Duodenal mucosa (tissue), 2 donors: Measurements from ENCODE around the gene RXFP1.

Experiments used
- H3K27ac ChIP-seq: one replicate; pipeline ENCODE4 v1.7.0; 2013; ENCODE audit warnings: low read depth, low read length
- H3K27me3 ChIP-seq, 2 donors: one replicate each; pipeline ENCODE4 v1.7.0; 2013; ENCODE audit warnings: low read length in 2 of 2, control low read depth in 1 of 2; ENCODE audit not compliant: insufficient read depth in 2 of 2, control insufficient read depth in 1 of 2
- H3K36me3 ChIP-seq, 2 donors: one replicate each; pipeline ENCODE4 v1.7.0; 2013; ENCODE audit warnings: low read length in 2 of 2, control low read depth in 1 of 2; ENCODE audit not compliant: insufficient read depth in 2 of 2, control insufficient read depth in 1 of 2
- H3K4me1 ChIP-seq, 2 donors: one replicate each; pipeline ENCODE4 v1.7.0; 2013; ENCODE audit warnings: low read length in 2 of 2, control low read depth in 1 of 2; ENCODE audit not compliant: insufficient read depth in 2 of 2, control insufficient read depth in 1 of 2
- H3K4me3 ChIP-seq, 2 donors: one replicate each; pipeline ENCODE4 v1.7.0; 2013; ENCODE audit warnings: low read length in 2 of 2, low read depth in 1 of 2
- H3K9ac ChIP-seq, 2 donors: one replicate each; pipeline ENCODE4 v1.7.0; 2013; ENCODE audit warnings: low read length in 2 of 2, low read depth in 1 of 2
- H3K9me3 ChIP-seq, 2 donors: one replicate each; pipeline ENCODE4 v1.7.0; 2013; ENCODE audit warnings: low read length in 2 of 2, control low read depth in 1 of 2; ENCODE audit not compliant: control insufficient read depth in 1 of 2

RXFP1 gene

DNA sequence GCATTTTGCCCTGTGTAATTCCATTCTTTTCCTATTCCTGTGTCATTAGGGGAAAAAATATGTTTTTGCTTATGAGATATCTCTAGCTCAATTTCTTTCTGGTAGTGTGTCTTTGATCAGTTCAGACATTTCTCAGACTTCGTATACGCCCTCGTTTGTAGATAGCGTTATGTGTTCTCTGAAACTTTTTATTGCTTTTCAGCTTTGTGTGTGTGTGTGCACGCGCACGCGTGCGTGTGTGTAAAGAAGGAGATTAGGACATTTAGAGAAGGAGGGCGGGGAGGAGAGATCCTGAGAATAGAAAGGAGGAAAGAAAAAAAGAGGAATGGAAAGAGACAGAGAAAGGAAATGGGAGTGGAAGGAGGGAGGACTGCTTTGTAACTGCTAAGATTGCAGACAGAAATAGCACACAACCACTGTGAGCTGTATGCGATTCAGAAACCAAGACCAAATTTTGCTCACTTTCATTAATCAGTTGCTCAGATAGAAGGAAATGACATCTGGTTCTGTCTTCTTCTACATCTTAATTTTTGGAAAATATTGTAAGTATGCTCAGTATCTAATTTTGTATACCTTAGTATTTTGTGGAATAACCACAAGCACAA is at the start of gene RXFP1:
Gene RXFP1, plus strand, starts transcription at position 399 of the 605 bp plus-strand sequence. Its CDS starts 95 bp downstream, at position 494.
- no peaks in the 10 kb centered on the region for H3K27me3 ChIP-seq
- no peaks in the 10 kb centered on the region for H3K4me1 ChIP-seq
- no peak within 1 kb of the TSS for H3K27ac ChIP-seq
- H3K9ac ChIP-seq, result no peak within 1 kb of the TSS
- H3K4me3 ChIP-seq, result no peak within 1 kb of the TSS
- H3K36me3 ChIP-seq, result no peaks in the 10 kb centered on the region
- H3K9me3 ChIP-seq, result no peaks in the 10 kb centered on the region

DNA sequence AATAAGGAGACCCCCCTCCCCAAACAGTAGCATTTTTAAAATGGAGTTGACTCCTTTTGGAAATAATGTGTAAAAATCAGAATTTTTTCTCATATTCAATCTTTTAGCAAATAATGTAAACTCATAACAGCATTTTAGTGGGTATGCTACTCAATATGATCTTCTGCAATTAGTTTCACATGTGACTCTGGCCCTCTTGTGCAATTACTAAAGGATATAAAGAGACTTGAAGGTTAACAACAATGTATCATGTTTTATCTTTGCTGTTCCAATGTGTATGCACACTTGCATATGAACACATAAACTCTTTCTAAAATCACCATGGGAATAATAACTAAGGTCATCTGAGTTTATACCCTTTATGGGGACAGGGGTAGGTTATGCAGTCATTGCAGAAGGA is 39.9 kb upstream of the RXFP1 start:
- Histone ChIP-seq H3K27me3 (no peaks in the 10 kb centered on the region), H3K9ac (no peak overlapping the region), H3K4me3 (no peak overlapping the region), H3K9me3 (no peaks in the 10 kb centered on the region), H3K4me1 (no peaks in the 10 kb centered on the region), H3K36me3 (no peaks in the 10 kb centered on the region), H3K27ac (no peak overlapping the region)

DNA sequence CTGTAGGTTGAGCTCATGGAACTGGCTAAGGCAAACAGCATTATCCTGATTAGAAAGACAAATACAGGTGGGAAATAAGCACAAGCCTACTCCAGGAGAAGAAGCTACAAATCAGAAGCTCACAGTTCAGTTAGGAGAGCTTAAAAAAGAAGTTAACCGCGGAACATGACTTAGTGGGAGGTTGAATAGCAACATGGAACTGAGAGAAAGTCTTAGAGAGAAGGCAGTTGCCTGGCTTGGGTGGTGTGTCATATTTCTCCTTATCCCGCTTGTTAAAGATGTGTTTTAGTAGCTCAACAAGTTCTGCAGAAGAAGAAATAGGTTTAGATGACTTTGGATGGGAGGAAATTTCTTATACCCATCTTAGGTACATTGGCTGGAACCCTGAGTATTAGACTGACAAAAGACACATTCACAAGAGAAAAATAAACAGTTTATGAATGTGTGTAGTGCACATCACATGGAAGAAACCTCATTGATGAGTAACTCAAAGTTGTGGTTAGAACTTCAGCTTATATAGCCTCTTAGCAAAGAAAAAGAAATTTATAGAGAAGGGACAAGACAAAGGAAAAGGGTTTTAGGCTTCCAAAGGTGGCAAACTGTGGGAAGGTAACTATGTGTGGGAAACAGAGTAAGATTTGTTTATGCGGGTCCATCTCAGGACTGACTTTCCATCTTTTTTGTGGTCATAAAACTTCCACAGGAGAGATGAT is 37.4 kb upstream of the RXFP1 start:
- Histone ChIP-seq H3K27me3 (no peaks in the 10 kb centered on the region), H3K9ac (no peak overlapping the region), H3K36me3 (no peaks in the 10 kb centered on the region), H3K4me1 (no peaks in the 10 kb centered on the region), H3K27ac (no peak overlapping the region), H3K9me3 (no peaks in the 10 kb centered on the region), H3K4me3 (no peak overlapping the region)

GRCh38 chr4:158490629-158491028 is 31.1 kb upstream of the RXFP1 start:
- no peaks in the 10 kb centered on the region for H3K4me1 ChIP-seq
- H3K27ac ChIP-seq, result no peak overlapping the region
- no peak overlapping the region for H3K4me3 ChIP-seq
- H3K27me3 ChIP-seq, result no peaks in the 10 kb centered on the region
- no peak overlapping the region for H3K9ac ChIP-seq
- no peaks in the 10 kb centered on the region for H3K36me3 ChIP-seq
- no peaks in the 10 kb centered on the region for H3K9me3 ChIP-seq

DNA sequence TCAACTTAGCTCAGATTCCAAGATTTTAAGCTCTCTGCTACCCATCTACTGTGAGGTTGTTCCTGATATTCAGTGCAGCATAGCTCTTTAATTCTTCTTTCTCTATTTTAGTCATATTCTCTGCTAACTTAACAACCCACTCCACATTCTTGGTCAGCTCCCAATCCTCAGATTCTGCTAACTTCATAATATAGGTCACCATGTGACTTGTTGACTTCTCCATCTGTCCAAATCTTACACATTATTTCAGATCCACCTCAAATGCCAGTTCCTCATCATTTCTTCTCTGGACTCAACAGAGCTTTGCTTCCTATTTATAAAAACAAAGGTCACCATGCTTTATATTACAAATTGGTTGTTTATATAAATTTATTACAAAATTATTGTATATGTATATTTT is 29.3 kb upstream of the RXFP1 start:
- H3K36me3 ChIP-seq, result no peaks in the 10 kb centered on the region
- no peaks in the 10 kb centered on the region for H3K9me3 ChIP-seq
- no peak overlapping the region for H3K9ac ChIP-seq
- no peaks in the 10 kb centered on the region for H3K27me3 ChIP-seq
- no peaks in the 10 kb centered on the region for H3K4me1 ChIP-seq
- no peak overlapping the region for H3K27ac ChIP-seq
- H3K4me3 ChIP-seq, result no peak overlapping the region

DNA sequence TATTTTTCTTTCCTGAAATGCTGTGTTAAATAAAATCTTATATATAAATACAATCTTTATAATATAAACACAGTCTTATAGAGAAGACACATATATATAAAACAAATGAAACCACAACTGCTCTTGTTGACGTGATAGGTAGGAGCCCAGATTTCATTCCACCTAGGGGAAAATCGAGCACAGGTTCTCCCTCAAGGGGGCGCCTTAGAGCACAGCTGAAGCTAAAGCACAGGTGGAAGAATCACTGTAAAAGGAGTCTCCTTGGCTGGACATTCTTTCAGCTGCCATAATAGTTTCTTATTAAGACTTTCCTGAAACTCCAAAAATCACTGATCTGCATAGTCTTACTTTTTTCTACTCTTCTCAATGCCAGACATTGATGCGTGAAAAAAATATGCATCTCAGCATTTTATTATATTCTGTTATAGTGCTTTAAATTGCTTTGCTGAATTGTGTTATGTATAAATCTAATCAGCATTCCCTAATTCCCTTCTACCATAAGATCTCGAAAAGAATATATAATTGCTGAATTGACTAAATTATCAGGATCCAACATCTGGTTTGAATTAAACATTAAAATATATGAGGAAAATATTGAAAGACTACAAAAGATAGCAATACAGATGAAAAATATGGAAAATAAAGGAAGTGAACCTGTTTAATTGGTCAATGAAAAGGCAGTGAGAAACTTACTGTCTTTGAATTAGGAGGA is 25.5 kb upstream of the RXFP1 start:
- H3K4me3 ChIP-seq, result no peak overlapping the region
- no peak overlapping the region for H3K27ac ChIP-seq
- H3K9ac ChIP-seq, result no peak overlapping the region
- no peaks in the 10 kb centered on the region for H3K27me3 ChIP-seq
- no peaks in the 10 kb centered on the region for H3K9me3 ChIP-seq
- no peaks in the 10 kb centered on the region for H3K36me3 ChIP-seq
- H3K4me1 ChIP-seq, result no peaks in the 10 kb centered on the region

DNA sequence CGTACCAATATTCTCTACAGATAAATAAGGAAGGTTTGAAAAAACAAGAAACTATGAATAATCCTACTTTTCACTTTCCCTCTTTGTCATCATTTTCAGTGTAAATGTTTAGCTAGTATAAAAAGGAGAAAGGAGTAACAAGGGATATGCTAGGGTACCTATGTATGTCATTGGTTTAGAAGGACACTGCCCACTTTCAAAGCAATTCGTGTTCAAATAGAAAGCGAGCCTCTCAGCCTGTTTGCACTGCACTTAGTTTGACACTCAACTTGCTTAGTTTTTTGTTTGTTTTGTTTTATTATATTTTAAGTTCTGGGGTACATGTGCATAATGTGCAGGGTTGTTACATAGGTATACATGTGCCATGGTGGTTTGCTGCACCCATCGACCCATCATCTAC is 21.6 kb upstream of the RXFP1 start:
- H3K4me1 ChIP-seq, result no peaks in the 10 kb centered on the region
- H3K9ac ChIP-seq, result no peak overlapping the region
- H3K27me3 ChIP-seq, result no peaks in the 10 kb centered on the region
- H3K36me3 ChIP-seq, result no peaks in the 10 kb centered on the region
- no peak overlapping the region for H3K4me3 ChIP-seq
- no peak overlapping the region for H3K27ac ChIP-seq
- H3K9me3 ChIP-seq, result no peaks in the 10 kb centered on the region

DNA sequence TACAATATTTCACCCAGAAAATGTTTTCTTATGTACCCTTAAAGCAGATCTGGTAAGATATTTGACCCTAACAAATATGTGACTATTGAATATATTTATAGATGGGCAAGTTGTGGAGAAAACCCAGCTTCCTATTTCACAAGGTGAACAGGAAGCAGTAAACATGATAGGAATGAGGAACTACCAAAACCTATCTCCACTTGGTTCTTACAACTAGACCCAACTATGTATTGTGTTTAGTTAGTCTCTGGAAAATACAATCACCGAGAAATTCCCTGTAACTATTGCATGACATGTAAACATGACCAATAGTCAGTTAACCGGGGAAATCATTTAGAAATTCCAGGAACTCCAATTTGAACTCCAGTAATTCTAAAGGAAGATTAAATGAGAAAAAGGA is 8.4 kb upstream of the RXFP1 start:
- no peaks in the 10 kb centered on the region for H3K9me3 ChIP-seq
- H3K27me3 ChIP-seq, result no peaks in the 10 kb centered on the region
- no peak overlapping the region for H3K27ac ChIP-seq
- no peak overlapping the region for H3K9ac ChIP-seq
- H3K4me1 ChIP-seq, result no peaks in the 10 kb centered on the region
- no peaks in the 10 kb centered on the region for H3K36me3 ChIP-seq
- H3K4me3 ChIP-seq, result no peak overlapping the region

GRCh38 chr4:158519226-158519625 is 2.5 kb upstream of the RXFP1 start:
- H3K27me3 ChIP-seq, result no peaks in the 10 kb centered on the region
- H3K27ac ChIP-seq, result no peak overlapping the region
- H3K9me3 ChIP-seq, result no peaks in the 10 kb centered on the region
- no peaks in the 10 kb centered on the region for H3K36me3 ChIP-seq
- H3K9ac ChIP-seq, result no peak overlapping the region
- no peaks in the 10 kb centered on the region for H3K4me1 ChIP-seq
- no peak overlapping the region for H3K4me3 ChIP-seq

- Histone ChIP-seq H3K9me3 (no peaks in the 10 kb centered on the region), H3K4me3 (no peak overlapping the region), H3K27ac (no peak overlapping the region), H3K36me3 (no peaks in the 10 kb centered on the region), H3K27me3 (no peaks in the 10 kb centered on the region), H3K9ac (no peak overlapping the region), H3K4me1 (no peaks in the 10 kb centered on the region)
These were observed 2.4 kb downstream of the RXFP1 start for GRCh38 chr4:158523990-158524535.
